Heart left ventricle (tissue), 16 donors: Measurements from ENCODE around the gene MPPED1. TPM values are rescaled to one million over a fixed set of nuclear protein-coding genes. Genes with fewer than 3 reads are reported as not detected.

ENCODE experiments used
- ATAC-seq, 4 donors: fragments of 200-7000 bp; cut with Tn5 transposase; one replicate each; pipeline ENCODE4 v1.9.1; 2020 to 2022; ENCODE audit warnings: moderate library complexity in 4 of 4, mild to moderate bottlenecking in 3 of 4, moderate number of reproducible peaks in 1 of 4
- DNase-seq, 5 donors: peaks; one replicate each; pipeline ENCODE4 v3.0.0-alpha.2; 2020
- H3K27ac ChIP-seq, 12 donors: fragments of 200-600 bp; sonication (generic) in 4 of 12; one replicate each; pipeline versions ENCODE4 v1.5.0 to v1.8.0; 2016 to 2022; ENCODE audit warnings: mild to moderate bottlenecking in 2 of 12
- H3K27me3 ChIP-seq, 9 donors: fragments of 200-600 bp; sonication (generic) in 2 of 9; one replicate each; pipeline versions ENCODE4 v1.5.1 to v1.8.0; 2016 to 2022; ENCODE audit warnings: mild to moderate bottlenecking in 3 of 9
- H3K36me3 ChIP-seq, 9 donors: fragments of 200-600 bp; sonication (generic) in 2 of 9; one replicate each; pipeline versions ENCODE4 v1.5.0 to v1.8.0; 2018 to 2022; ENCODE audit warnings: mild to moderate bottlenecking in 2 of 9
- H3K4me1 ChIP-seq, 12 donors: fragments of 200-600 bp; sonication (generic) in 4 of 12; one replicate each; pipeline versions ENCODE4 v1.5.0 to v1.8.0; 2016 to 2022; ENCODE audit warnings: mild to moderate bottlenecking in 3 of 12
- H3K4me3 ChIP-seq, 12 donors: fragments of 200-600 bp; sonication (generic) in 4 of 12; one replicate each; pipeline versions ENCODE4 v1.5.0 to v1.8.0; 2017 to 2022; ENCODE audit warnings: mild to moderate bottlenecking in 9 of 12, moderate library complexity in 4 of 12
- H3K9me3 ChIP-seq, 12 donors: fragments of 200-600 bp; sonication (generic) in 4 of 12; one replicate each; pipeline versions ENCODE4 v1.5.0 to v1.8.0; 2016 to 2022; ENCODE audit warnings: mild to moderate bottlenecking in 1 of 12
- POLR2A ChIP-seq, 2 donors: fragments of 450-650 bp; IDR thresholded peaks; one replicate each; pipeline ENCODE4 v1.6.1; 2017; ENCODE audit warnings: antibody characterized with exemption in 2 of 2, mild to moderate bottlenecking in 2 of 2, moderate library complexity in 2 of 2
- WGBS, 4 donors: extraction: QIAGEN DNeasy Blood & Tissue Kit in 2 of 4; methylation state at CpG; one replicate each; pipeline versions ENCODE4 v1.1.5 to v1.1.7; 2013 to 2018; 5-methylcytosine and 5-hydroxymethylcytosine counted together
- intact Hi-C, 10 donors: fragments of 100-400 bp; cut with DNase I; formaldehyde crosslinking; loops; one replicate each; pipeline versions ENCODE4 v1.11.1 to v1.14.2; 2022
- polyA plus RNA-seq, 2 donors: library from polyadenylated mRNA; stranded (reverse); fragments of 200-250 nt; gene quantifications; one replicate each; pipeline ENCODE4 v1.2.3, GENCODE V29; 2013
- total RNA-seq, 9 donors: library from RNA; depleted of rRNA in 2 of 9; stranded (reverse); fragments of >200 nt in 2 of 9; fragmentation: NEBNext Ultra II Directional in 3 of 9; extraction: Animal tissue kit (Norgen Biotek cat#: 25700) in 3 of 9; gene quantifications; one replicate each; pipeline versions ENCODE4 v1.1.0 to v1.2.4, GENCODE V29; 2016 to 2023
- TF ChIP-seq, protein P1 (sequence below), 12 donors: fragments of 200-600 bp; sonication (generic) in 4 of 12; IDR thresholded peaks; one replicate each; pipeline versions ENCODE4 v1.5.0 to v1.8.0; 2018 to 2022; ENCODE audit warnings: antibody characterized with exemption in 12 of 12, mild to moderate bottlenecking in 5 of 12
- donor health status: ischemic (EF 13 %, LVEDD 7.1; RV severe dilation, severe dysfunction).
- donor health status: healthy with polysubstance abuse.
- donor health status: DM: no; HTN: yes; CAD: no.
- donor health status: DM: no; HTN: no; CAD: no.
- donor health status: ischemic (EF 25% LVEDD 6.9; RV normal size, moderate dysfunction).
- donor health status: ischemic (EF 25% LVEDD 5.7; RV mildly dilated, moderate dysfunction).
- donor health status: healthy.
- donor health status: DM: yes; HTN: yes; CAD: no.
- donor health status: ischemic (EF 35%, LVEDD 5.7; RV mildly dilated, moderate dysfunction).
- donor health status: nonischemic (EF 11% LVEDD 7.7; RV severe dilation, severe dysfunction).
- donor health status: DM: yes; HTN: yes; CAD: no.
- donor health status: PGD.
- donor health status: ischemic (EF 29% LVEDD 5.4; RV normal size, mild dysfunction).
- donor health status: nonischemic (EF 23%, LVEDD 6.1; RV moderate dilation, normal function).

The MPPED1 gene
- total and polyA plus RNA-seq, 11 donors, result 0.12 TPM; not detected in 10

- Histone ChIP-seq H3K4me3 (no peak overlapping the region), H3K27ac (no peak overlapping the region), H3K27me3 (peaks cover 0 to 32% (median 3%) of the 10 kb centered on the region in 9 donors), H3K9me3 (no peaks in the 10 kb centered on the region), H3K4me1 (peaks cover 0 to 3% (median 0%) of the 10 kb centered on the region in 12 donors), H3K36me3 (no peaks in the 10 kb centered on the region)
- TF ChIP-seq POLR2A (IDR thresholded peaks at IDR 0.05), result no peak
- TF ChIP-seq, protein P1, sequence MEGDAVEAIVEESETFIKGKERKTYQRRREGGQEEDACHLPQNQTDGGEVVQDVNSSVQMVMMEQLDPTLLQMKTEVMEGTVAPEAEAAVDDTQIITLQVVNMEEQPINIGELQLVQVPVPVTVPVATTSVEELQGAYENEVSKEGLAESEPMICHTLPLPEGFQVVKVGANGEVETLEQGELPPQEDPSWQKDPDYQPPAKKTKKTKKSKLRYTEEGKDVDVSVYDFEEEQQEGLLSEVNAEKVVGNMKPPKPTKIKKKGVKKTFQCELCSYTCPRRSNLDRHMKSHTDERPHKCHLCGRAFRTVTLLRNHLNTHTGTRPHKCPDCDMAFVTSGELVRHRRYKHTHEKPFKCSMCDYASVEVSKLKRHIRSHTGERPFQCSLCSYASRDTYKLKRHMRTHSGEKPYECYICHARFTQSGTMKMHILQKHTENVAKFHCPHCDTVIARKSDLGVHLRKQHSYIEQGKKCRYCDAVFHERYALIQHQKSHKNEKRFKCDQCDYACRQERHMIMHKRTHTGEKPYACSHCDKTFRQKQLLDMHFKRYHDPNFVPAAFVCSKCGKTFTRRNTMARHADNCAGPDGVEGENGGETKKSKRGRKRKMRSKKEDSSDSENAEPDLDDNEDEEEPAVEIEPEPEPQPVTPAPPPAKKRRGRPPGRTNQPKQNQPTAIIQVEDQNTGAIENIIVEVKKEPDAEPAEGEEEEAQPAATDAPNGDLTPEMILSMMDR (IDR thresholded peaks at IDR 0.05), result no peak
- ATAC-seq (no peak), DNase-seq (no peak)
- intact Hi-C loops, result no loop called here
- WGBS, 4 donors, result 47 to 58% (median 52%) methylated on average over 20 to 26 of the region's 26 CpGs
These were observed 76.4 kb downstream of the MPPED1 start for GRCh38 chr22:43488031-43488866.

DNA sequence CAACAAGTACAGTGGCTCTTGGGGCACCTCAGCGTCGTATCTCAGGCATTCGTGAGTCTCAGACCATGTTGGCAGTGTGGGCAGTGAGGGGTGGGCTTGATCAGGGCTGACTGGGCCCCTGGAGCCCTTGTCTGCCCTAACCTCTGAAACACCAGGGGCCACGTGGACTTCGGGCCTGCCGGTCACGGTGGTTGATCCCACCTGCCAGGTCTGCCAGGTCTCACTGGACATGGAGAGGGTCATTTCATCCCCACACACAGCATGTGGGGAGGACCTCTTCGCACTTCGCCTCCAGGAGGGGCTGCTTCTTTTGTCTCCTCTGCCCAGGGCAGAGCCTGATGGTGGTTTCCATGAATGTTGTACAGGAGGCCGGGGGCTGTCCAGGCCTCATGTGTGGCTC lies 77.1 kb downstream of the MPPED1 start:
- no peaks in the 10 kb centered on the region for H3K9me3 ChIP-seq
- no peak overlapping the region for H3K4me3 ChIP-seq
- DNase-seq, result no peak
- H3K36me3 ChIP-seq, result no peaks in the 10 kb centered on the region
- H3K27ac ChIP-seq, result no peak overlapping the region
- peaks cover 0 to 3% (median 0%) of the 10 kb centered on the region in 12 donors for H3K4me1 ChIP-seq
- peaks cover 0 to 39% (median 3%) of the 10 kb centered on the region in 9 donors for H3K27me3 ChIP-seq
- ATAC-seq, result no peak
- WGBS, 4 donors, result 62 to 74% (median 69%) methylated on average over 7 to 10 of the region's 10 CpGs
- TF ChIP-seq, protein P1 (IDR thresholded peaks at IDR 0.05), result no peak
- intact Hi-C loops, result no loop called here

- 80 to 85% (median 82%) methylated on average over 7 of the region's 7 CpGs for WGBS, 4 donors
- H3K4me3 ChIP-seq, result no peak overlapping the region
- intact Hi-C loops, result no loop called here
- TF ChIP-seq POLR2A (IDR thresholded peaks at IDR 0.05), result no peak
- TF ChIP-seq, protein P1 (IDR thresholded peaks at IDR 0.05), result no peak
- H3K27ac ChIP-seq, result no peak overlapping the region
- peaks cover 0 to 36% (median 3%) of the 10 kb centered on the region in 9 donors for H3K27me3 ChIP-seq
- no peaks in the 10 kb centered on the region for H3K36me3 ChIP-seq
- DNase-seq (no peak), ATAC-seq (no peak)
- H3K9me3 ChIP-seq, result no peaks in the 10 kb centered on the region
- peaks cover 0 to 3% (median 0%) of the 10 kb centered on the region in 12 donors for H3K4me1 ChIP-seq
These were observed 78.5 kb downstream of the MPPED1 start for GRCh38 chr22:43490311-43490710.

- H3K4me1 ChIP-seq, result peaks cover 0 to 3% (median 0%) of the 10 kb centered on the region in 12 donors
- no peaks in the 10 kb centered on the region for H3K9me3 ChIP-seq
- intact Hi-C loops, result no loop called here
- no peaks in the 10 kb centered on the region for H3K36me3 ChIP-seq
- 56 to 59% (median 58%) methylated on average over 3 of the region's 3 CpGs for WGBS, 4 donors
- no peak overlapping the region for H3K4me3 ChIP-seq
- H3K27ac ChIP-seq, result no peak overlapping the region
- H3K27me3 ChIP-seq, result peaks cover 0 to 27% (median 3%) of the 10 kb centered on the region in 9 donors
- DNase-seq, result no peak
- TF ChIP-seq POLR2A (IDR thresholded peaks at IDR 0.05), result no peak
- TF ChIP-seq, protein P1 (IDR thresholded peaks at IDR 0.05), result no peak
- no peak for ATAC-seq
These were observed 79.4 kb downstream of the MPPED1 start for GRCh38 chr22:43491177-43491576.
